HG03175 (cell line): ENCODE measurements around the gene PTPN9.

Experiments used
- ATAC-seq: cut with Tn5 transposase; IDR thresholded peaks from one replicate; pipeline ENCODE4 v1.9.1; 2021; ENCODE audit warnings: mild to moderate bottlenecking, moderate library complexity; ENCODE audit not compliant: unreplicated experiment

Gene PTPN9

GRCh38 chr15:75425966-75426500 lies 153.1 kb downstream of the PTPN9 start:
- ATAC-seq, result no peak

- no peak for ATAC-seq
Observed at GRCh38 chr15:75422554-75422953, 156.6 kb downstream of the PTPN9 start.

- no peak for ATAC-seq
Observed at GRCh38 chr15:75420698-75421097, 158.4 kb downstream of the PTPN9 start.

- no peak for ATAC-seq
Observed at GRCh38 chr15:75416584-75416983, 162.5 kb downstream of the PTPN9 start.
